Prostate gland (tissue), 2 donors: ENCODE measurements around the gene PTGER4.

ENCODE experiments used
- CTCF ChIP-seq, 4 experiments: fragments of 200-600 bp in 2 of 4; fragments of 450-650 bp in 2 of 4; sonication (generic) in 2 of 4; IDR thresholded peaks; 1 replicate in 3 of 4; 2 replicates in 1 of 4; pipeline ENCODE4 v1.5.1; 2016 to 2019; ENCODE audit warnings: antibody characterized with exemption in 4 of 4, mild to moderate bottlenecking in 2 of 4, moderate library complexity in 2 of 4
- POLR2A ChIP-seq: fragments of 450-650 bp; IDR thresholded peaks from one replicate; pipeline ENCODE4 v1.6.1; 2016; ENCODE audit warnings: antibody characterized with exemption, mild to moderate bottlenecking
- POLR2AphosphoS5 ChIP-seq: sonication (generic); formaldehyde crosslinking; IDR thresholded peaks from one replicate; pipeline ENCODE4 v1.6.1; 2017; ENCODE audit warnings: antibody characterized with exemption

DNA sequence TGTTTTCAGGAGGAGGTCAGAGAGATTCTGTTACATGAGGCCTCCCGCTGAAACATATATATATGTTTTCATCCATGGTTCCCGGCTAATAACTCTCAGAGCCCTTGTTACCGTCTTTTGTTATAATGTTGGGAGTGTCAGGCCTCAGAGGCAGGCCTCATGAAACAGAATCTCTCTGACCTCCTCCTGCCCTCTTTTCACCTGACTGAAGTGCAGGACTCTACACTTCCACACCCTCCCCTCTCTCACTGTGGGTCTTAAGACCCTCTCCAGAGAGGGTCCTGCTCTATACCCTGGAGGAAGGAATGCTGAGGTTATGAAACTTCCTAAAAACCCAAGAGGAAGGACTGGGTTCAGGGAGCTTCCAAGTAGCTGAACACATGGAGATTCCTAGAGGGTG is 28.5 kb upstream of the PTGER4 start:
- TF ChIP-seq CTCF (IDR thresholded peaks at IDR 0.05) (no peak), POLR2AphosphoS5 (no peak), POLR2A (no peak)
